ENCODE results near the gene FGF9. TPM values are rescaled to one million over a fixed set of nuclear protein-coding genes. Genes with fewer than 3 reads are reported as not detected.

FGF9 gene
- under 1 TPM in 3 of 4 donors, not detected in 1; 0.22 to 0.82 (median 0.38) TPM for total RNA-seq

DNA sequence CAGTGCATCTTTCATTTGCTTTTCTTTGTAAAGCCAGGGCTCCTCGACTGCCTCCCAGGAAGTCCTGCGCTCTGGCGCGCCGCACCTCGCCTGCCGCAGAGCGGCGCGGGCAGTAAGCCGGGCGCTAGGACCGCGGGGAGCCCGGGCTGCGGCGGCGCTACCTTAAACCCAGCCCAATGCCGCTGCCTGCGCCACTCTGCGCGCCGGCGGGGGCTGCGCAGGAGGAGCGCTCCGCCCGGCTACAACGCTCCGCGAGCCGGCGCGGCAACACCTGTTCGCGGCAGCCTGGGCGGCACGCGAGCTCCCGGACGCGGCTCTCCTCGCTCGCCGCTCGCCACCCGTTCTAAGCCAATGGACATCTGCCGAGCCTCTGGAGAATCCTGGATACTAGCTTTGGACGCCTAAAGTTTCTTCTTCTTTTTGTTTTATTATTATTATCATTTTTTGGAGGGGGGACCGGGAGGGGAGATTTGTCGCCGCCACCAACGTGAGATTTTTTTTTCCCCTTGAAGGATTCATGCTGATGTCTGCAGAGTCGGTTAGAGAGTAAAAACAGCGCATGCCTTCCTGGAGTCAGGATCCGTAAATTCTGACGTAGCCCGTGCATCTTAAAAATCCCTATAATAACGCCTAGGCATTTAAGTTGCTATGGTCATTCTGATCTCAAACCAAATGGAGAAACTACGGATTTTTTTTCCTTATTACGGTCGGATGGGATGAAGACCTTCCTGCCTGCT is at the start of gene FGF9:
Gene FGF9 (plus strand): TSS at position 191 of the 737 bp plus-strand sequence. CDS start 840 bp downstream, outside the sequence.
- no peak for TF ChIP-seq CTCF (IDR thresholded peaks at IDR 0.05; ENCODE audit: low read depth)

DNA sequence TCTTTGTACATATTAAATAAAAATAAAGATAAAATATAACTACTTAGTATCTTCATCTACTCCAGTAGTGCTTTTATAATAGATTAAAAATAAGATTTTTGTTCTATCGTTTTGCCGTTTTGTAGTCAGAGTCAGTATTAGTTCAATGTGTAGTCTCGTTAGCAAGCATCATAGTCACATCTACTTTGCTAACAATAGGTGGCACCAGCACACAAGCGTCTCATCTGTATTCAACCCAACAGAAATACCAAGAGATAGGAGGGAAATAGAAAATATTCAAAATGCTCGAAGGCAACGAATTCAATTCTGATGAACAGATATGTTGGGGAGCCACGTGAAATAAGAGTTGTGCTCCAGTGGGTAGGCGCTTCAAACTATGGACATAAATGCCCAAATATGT is 45.5 kb upstream of the FGF9 start:
- no peak for TF ChIP-seq CTCF (IDR thresholded peaks at IDR 0.05; ENCODE audit: low read depth)

DNA sequence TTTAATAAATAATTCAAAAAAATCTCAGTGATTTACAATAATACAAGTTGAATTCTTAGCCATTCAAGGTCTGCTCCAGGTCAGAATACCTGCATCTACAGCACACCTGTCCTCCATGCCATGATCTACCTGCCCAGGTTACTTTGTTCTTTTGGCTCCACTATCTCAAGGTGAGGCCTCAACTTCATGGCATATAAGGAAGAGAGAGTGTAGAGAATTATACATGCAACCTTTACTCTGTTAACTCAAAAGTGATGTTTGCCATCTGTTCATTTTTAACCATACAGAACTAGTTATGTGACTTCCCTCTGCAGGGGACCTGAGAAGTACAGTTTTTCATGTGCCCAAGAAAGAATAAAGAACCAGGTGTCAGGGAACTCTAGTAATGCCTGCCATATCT is 38.7 kb upstream of the FGF9 start:
- no peak for TF ChIP-seq CTCF (IDR thresholded peaks at IDR 0.05; ENCODE audit: low read depth)

DNA sequence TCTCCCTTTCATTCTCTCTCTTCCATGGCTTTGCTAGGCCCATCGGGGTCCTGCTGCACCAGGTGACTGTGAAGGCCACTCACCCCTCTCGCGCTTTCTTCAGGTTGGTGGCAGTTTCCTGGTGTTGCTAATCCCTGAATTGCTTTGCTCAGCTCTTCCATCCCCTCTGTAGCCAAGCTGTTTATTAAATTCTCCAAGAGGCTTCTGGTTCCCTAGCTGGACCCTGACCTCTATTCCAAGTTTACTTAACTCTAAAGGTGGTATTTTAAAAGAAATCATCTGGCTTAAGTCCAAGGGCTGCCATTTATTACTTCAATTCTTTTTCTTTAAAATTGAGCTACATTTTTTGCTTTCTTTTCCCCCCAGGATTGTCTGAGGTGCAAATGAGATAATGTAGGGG is 34.2 kb upstream of the FGF9 start:
- no peak for TF ChIP-seq CTCF (IDR thresholded peaks at IDR 0.05; ENCODE audit: low read depth)

DNA sequence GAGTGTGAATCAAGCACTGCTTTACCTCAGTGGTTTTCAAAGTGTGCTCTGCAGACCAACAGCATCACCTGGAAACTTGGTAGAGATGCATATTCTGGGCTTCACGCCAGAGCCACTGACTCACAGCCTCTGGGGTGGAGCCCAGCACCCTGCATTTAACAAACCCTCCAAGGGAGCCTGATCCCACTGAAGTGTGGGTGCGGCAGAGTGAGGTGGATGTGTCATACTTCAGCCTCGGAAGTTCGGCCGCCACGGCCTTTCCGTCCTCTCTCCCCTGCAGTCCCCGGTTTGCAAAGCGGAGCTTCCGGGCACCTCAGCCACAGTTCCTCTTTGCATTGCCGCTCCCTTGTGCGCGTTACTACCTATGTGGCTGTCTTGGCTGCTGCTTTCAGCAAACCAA is 33.6 kb upstream of the FGF9 start:
- no peak for TF ChIP-seq CTCF (IDR thresholded peaks at IDR 0.05; ENCODE audit: low read depth)

GRCh38 chr13:21638319-21639282 is 32.3 kb upstream of the FGF9 start:
- TF ChIP-seq CTCF (IDR thresholded peaks at IDR 0.05; ENCODE audit: low read depth) = no peak

DNA sequence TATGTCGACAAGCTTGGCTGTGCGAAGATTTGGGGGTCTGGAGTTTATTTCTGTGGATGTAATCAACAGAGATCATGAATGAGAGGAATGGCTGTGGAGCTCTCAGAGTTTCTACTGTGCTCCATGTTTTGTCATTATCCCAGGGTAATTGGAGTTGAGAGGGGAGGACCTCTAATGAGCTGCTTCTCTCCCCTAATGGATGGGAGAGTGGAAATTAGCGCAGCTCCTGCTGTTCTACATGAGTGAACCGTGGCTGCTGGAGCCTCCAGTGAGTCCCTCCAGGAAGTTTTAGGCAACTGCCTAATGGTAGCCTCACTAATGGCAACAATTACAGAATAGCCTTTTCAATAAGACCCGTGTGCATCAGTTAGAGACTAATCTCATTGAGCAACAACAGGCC is 31.3 kb upstream of the FGF9 start:
- no peak for TF ChIP-seq CTCF (IDR thresholded peaks at IDR 0.05; ENCODE audit: low read depth)

All from subcutaneous adipose tissue (tissue), 4 donors.